ENCODE data around the gene NPR3.

Gene NPR3

DNA sequence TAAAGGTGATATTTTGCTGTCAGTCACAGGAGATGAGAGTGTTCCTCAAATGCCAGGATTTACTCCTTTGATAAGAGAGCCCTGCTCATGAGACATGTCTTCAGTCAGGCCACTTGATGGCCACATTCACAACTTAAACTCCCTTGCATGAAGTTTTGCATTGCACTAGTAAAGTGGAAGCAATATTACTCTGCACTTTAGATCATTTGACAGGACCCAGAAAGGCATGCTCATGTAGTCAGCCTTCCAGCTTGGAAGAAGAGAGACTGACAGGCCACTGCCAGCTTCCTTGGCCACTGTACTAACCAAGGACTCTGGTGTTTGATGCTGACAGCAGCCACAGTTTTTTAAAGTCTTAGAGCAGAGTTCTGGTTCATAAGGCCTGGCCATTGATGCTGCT lies 42.6 kb downstream of the NPR3 start:
- H3K9me3 ChIP-seq (ENCODE audit: control extremely low read depth in 1 of 5, control insufficient read depth in 4 of 5, insufficient read depth in 2 of 5, low read depth in 1 of 5, low read length in 4 of 5) = peaks cover 0 to 3% (median 1%) of the 10 kb centered on the region in 5 experiments
- H3K27me3 ChIP-seq (replicated peaks in 2 of 5; ENCODE audit: control insufficient read depth in 4 of 5, insufficient read depth in 5 of 5, low read length in 4 of 5) = no peaks in the 10 kb centered on the region
- peak in 2 of 3 donors; percentile 33 to 48 for DNase-seq
- peaks cover 6 to 34% (median 18%) of the 10 kb centered on the region in 4 experiments for H3K36me3 ChIP-seq (ENCODE audit: control insufficient read depth in 4 of 4, insufficient read depth in 4 of 4, low read length in 3 of 4)
- POLR2A ChIA-PET = no interaction called here
- H3K27ac ChIP-seq (ENCODE audit: insufficient read depth in 1 of 2, low read depth in 1 of 2, low read length in 2 of 2, poor library complexity in 1 of 2, severe bottlenecking in 2 of 2) = no peak overlapping the region
- H3K4me3 ChIP-seq (ENCODE audit: control insufficient read depth in 1 of 7, extremely low read depth in 1 of 7, insufficient read depth in 4 of 7, low read depth in 2 of 7, low read length in 6 of 7) = no peak overlapping the region
- peaks cover 7 to 23% (median 9%) of the 10 kb centered on the region in 4 experiments for H3K4me1 ChIP-seq (ENCODE audit: control extremely low read depth in 1 of 4, control insufficient read depth in 4 of 4, insufficient read depth in 4 of 4, low read length in 3 of 4)
- CTCF ChIA-PET = interaction anchor here (0.7 to 4.2 kb wide), 16 partner anchors 10 to 546 kb away, joined by 3 to 17 read pairs (median 4); no protein-coding TSS in a partner anchor

DNA sequence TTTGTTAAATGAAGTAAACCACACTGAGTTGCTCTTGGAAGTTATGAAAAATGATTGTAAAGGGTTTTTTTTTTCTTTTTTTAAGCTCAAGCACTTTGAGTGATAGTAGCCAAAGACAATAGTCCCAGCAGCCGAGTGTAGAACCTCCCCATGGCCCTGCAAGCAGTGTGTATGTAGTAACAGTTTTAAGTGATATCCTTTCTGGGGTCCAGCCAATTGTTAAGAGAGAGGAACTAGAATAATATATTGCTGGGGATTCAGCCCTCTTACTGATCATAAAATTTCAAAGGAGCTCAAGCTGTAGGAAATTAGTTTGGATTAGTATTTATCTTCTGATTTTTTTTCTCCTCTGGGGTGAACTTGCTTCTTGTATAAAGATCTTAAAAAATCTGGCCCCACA lies 43.2 kb downstream of the NPR3 start:
- Histone ChIP-seq H3K9me3 (ENCODE audit: control extremely low read depth in 1 of 5, control insufficient read depth in 4 of 5, insufficient read depth in 2 of 5, low read depth in 1 of 5, low read length in 4 of 5) (peaks cover 0 to 3% (median 1%) of the 10 kb centered on the region in 5 experiments), H3K27me3 (replicated peaks in 2 of 5; ENCODE audit: control insufficient read depth in 4 of 5, insufficient read depth in 5 of 5, low read length in 4 of 5) (no peaks in the 10 kb centered on the region), H3K36me3 (ENCODE audit: control insufficient read depth in 4 of 4, insufficient read depth in 4 of 4, low read length in 3 of 4) (peaks cover 5 to 31% (median 18%) of the 10 kb centered on the region in 4 experiments), H3K27ac (ENCODE audit: insufficient read depth in 1 of 2, low read depth in 1 of 2, low read length in 2 of 2, poor library complexity in 1 of 2, severe bottlenecking in 2 of 2) (peak overlapping the region in 1 of 2 experiments; percentile 49), H3K4me3 (ENCODE audit: control insufficient read depth in 1 of 7, extremely low read depth in 1 of 7, insufficient read depth in 4 of 7, low read depth in 2 of 7, low read length in 6 of 7) (peak overlapping the region in 1 of 7 experiments; percentile 5), H3K4me1 (ENCODE audit: control extremely low read depth in 1 of 4, control insufficient read depth in 4 of 4, insufficient read depth in 4 of 4, low read length in 3 of 4) (peaks cover 7 to 23% (median 9%) of the 10 kb centered on the region in 4 experiments)
- POLR2A ChIA-PET = interaction anchor here (0.6 kb wide), 1 partner anchor 488 kb away, joined by 7 read pairs; no protein-coding TSS in a partner anchor
- peak in 2 of 3 donors; percentile 28 to 46 for DNase-seq
- 0% methylated on average over 1 of the region's 1 CpG for WGBS (ENCODE audit: insufficient coverage)
- CTCF ChIA-PET = interaction anchor here (0.9 to 4.2 kb wide), 10 partner anchors 11 to 545 kb away, joined by 3 to 17 read pairs (median 4); no protein-coding TSS in a partner anchor

DNA sequence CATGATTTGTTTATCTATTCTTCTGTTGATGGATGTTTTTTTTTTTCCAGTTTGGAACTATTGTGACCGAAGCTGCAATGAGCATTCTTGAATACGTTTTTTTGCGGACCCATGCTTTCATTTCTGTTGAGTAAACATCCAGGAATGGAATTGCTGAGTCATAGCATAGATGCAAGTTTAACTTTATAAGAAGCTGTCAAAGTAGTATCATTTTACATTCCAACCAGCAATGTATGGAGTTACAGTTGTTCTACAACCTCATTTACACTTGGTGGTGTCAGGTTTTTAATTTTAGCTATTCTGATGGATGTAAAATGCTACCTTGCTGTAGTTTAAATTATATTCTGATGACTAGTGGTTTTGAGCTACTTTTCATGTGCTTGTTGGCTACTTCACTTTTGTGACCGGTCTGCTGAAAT lies 49.0 kb downstream of the NPR3 start:
- CTCF ChIA-PET = interaction anchor here (0.7 to 1.7 kb wide), 11 partner anchors 9 to 93 kb away, joined by 3 to 6 read pairs (median 3); no protein-coding TSS in a partner anchor
- Histone ChIP-seq H3K27me3 (replicated peaks in 2 of 5; ENCODE audit: control insufficient read depth in 4 of 5, insufficient read depth in 5 of 5, low read length in 4 of 5) (no peaks in the 10 kb centered on the region), H3K27ac (ENCODE audit: insufficient read depth in 1 of 2, low read depth in 1 of 2, low read length in 2 of 2, poor library complexity in 1 of 2, severe bottlenecking in 2 of 2) (peak overlapping the region in 1 of 2 experiments; percentile 69), H3K4me3 (ENCODE audit: control insufficient read depth in 1 of 7, extremely low read depth in 1 of 7, insufficient read depth in 4 of 7, low read depth in 2 of 7, low read length in 6 of 7) (peak overlapping the region in 5 of 7 experiments; percentile 15 to 68 (median 41)), H3K9me3 (ENCODE audit: control extremely low read depth in 1 of 5, control insufficient read depth in 4 of 5, insufficient read depth in 2 of 5, low read depth in 1 of 5, low read length in 4 of 5) (peaks cover 0 to 2% (median 0%) of the 10 kb centered on the region in 5 experiments), H3K36me3 (ENCODE audit: control insufficient read depth in 4 of 4, insufficient read depth in 4 of 4, low read length in 3 of 4) (peaks cover 0 to 10% (median 6%) of the 10 kb centered on the region in 4 experiments), H3K4me1 (ENCODE audit: control extremely low read depth in 1 of 4, control insufficient read depth in 4 of 4, insufficient read depth in 4 of 4, low read length in 3 of 4) (peaks cover 2 to 21% (median 7%) of the 10 kb centered on the region in 4 experiments)
- POLR2A ChIA-PET = no interaction called here
- peak; percentile 78 to 93 (median 89) for DNase-seq
- WGBS (ENCODE audit: insufficient coverage) = 23% methylated on average over 2 of the region's 4 CpGs

DNA sequence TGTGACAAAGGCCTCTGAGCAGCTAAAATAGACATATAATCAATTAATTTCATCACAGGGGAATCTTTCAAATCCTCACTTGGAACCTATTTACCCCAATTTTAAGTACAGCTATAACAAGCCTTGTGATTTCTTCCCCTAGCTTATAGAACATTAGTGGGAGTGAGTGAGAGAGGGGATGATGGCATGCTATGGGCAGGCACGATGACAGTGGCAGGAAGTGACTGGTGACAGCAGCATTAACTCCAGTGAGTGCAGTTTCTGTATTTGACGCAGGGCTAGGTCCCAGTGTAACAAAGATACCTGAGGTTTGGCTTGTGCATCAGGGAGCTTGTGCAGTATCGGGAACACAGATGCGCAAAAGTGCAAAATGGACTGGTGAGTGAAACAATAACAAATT lies 54.1 kb downstream of the NPR3 start:
- ChIA-PET CTCF (interaction anchor here (0.9 to 2.3 kb wide), 6 partner anchors 9 to 84 kb away, joined by 3 to 10 read pairs (median 4); no protein-coding TSS in a partner anchor), POLR2A (no interaction called here)
- Histone ChIP-seq H3K4me3 (ENCODE audit: control insufficient read depth in 1 of 7, extremely low read depth in 1 of 7, insufficient read depth in 4 of 7, low read depth in 2 of 7, low read length in 6 of 7) (no peak overlapping the region), H3K36me3 (ENCODE audit: control insufficient read depth in 4 of 4, insufficient read depth in 4 of 4, low read length in 3 of 4) (peaks cover 6 to 42% (median 19%) of the 10 kb centered on the region in 4 experiments), H3K4me1 (ENCODE audit: control extremely low read depth in 1 of 4, control insufficient read depth in 4 of 4, insufficient read depth in 4 of 4, low read length in 3 of 4) (peaks cover 4 to 34% (median 12%) of the 10 kb centered on the region in 4 experiments), H3K27ac (ENCODE audit: insufficient read depth in 1 of 2, low read depth in 1 of 2, low read length in 2 of 2, poor library complexity in 1 of 2, severe bottlenecking in 2 of 2) (no peak overlapping the region), H3K9me3 (ENCODE audit: control extremely low read depth in 1 of 5, control insufficient read depth in 4 of 5, insufficient read depth in 2 of 5, low read depth in 1 of 5, low read length in 4 of 5) (no peaks in the 10 kb centered on the region), H3K27me3 (replicated peaks in 2 of 5; ENCODE audit: control insufficient read depth in 4 of 5, insufficient read depth in 5 of 5, low read length in 4 of 5) (no peaks in the 10 kb centered on the region)
- 70% methylated on average over 4 of the region's 4 CpGs for WGBS (ENCODE audit: insufficient coverage)
- peak in 2 of 3 donors; percentile 42 to 58 for DNase-seq

DNA sequence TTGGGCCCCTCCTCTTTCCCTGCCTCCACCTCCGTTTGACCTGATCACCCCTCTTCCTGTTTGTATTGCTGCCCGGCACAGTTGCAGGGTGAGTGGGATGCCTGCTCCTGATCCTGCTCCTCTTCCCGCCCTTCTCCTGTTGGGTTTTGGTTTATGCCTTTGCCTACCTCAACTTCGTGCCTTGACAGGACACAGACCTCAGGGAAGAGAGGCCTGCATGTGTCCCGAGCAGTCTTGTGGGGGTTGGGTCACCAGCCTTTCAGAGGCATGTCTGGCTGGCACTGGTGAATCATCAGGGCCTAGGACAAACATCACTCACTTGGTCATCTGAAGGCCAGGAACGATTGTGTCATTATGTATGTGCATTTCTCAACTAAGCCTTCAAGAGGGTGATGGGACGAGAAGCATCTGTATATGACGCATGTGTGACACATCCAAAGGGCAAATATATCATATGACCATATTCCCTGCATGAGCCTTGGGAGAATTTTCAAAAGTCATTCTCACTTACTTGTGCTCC lies 56.9 kb downstream of the NPR3 start:
- Histone ChIP-seq H3K27me3 (replicated peaks in 2 of 5; ENCODE audit: control insufficient read depth in 4 of 5, insufficient read depth in 5 of 5, low read length in 4 of 5) (no peaks in the 10 kb centered on the region), H3K4me3 (ENCODE audit: control insufficient read depth in 1 of 7, extremely low read depth in 1 of 7, insufficient read depth in 4 of 7, low read depth in 2 of 7, low read length in 6 of 7) (no peak overlapping the region), H3K9me3 (ENCODE audit: control extremely low read depth in 1 of 5, control insufficient read depth in 4 of 5, insufficient read depth in 2 of 5, low read depth in 1 of 5, low read length in 4 of 5) (no peaks in the 10 kb centered on the region), H3K4me1 (ENCODE audit: control extremely low read depth in 1 of 4, control insufficient read depth in 4 of 4, insufficient read depth in 4 of 4, low read length in 3 of 4) (peaks cover 2 to 30% (median 12%) of the 10 kb centered on the region in 4 experiments), H3K27ac (ENCODE audit: insufficient read depth in 1 of 2, low read depth in 1 of 2, low read length in 2 of 2, poor library complexity in 1 of 2, severe bottlenecking in 2 of 2) (peak overlapping the region in 1 of 2 experiments; percentile 17), H3K36me3 (ENCODE audit: control insufficient read depth in 4 of 4, insufficient read depth in 4 of 4, low read length in 3 of 4) (peaks cover 7 to 65% (median 27%) of the 10 kb centered on the region in 4 experiments)
- 79% methylated on average over 7 of the region's 8 CpGs for WGBS (ENCODE audit: insufficient coverage)
- ChIA-PET CTCF (interaction anchor here (0.9 to 1.3 kb wide), 4 partner anchors 8 to 34 kb away, joined by 3 to 5 read pairs (median 4); no protein-coding TSS in a partner anchor), POLR2A (no interaction called here)
- no peak for DNase-seq

DNA sequence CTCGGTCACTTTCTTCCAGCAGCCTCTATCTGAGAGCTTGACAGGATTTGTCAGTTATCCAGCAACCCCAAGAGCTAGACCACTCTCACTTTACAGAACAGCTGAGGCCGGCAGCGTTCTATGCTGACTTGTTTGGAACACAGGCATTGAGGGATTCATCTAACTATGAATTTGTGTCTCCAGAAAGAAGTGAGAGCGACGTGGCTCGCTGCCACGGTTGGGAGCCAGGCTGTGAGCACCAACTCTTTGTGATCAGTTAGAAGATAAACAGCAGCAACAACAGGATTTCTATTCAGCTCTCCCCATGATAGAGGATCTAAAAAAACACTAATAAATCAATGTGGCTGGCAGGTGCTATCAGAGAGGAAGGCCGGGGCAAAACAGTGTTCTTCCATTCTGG lies 58.6 kb downstream of the NPR3 start:
- no peak overlapping the region for H3K4me3 ChIP-seq (ENCODE audit: control insufficient read depth in 1 of 7, extremely low read depth in 1 of 7, insufficient read depth in 4 of 7, low read depth in 2 of 7, low read length in 6 of 7)
- no peak for DNase-seq
- peaks cover 2 to 22% (median 9%) of the 10 kb centered on the region in 4 experiments for H3K4me1 ChIP-seq (ENCODE audit: control extremely low read depth in 1 of 4, control insufficient read depth in 4 of 4, insufficient read depth in 4 of 4, low read length in 3 of 4)
- no peaks in the 10 kb centered on the region for H3K9me3 ChIP-seq (ENCODE audit: control extremely low read depth in 1 of 5, control insufficient read depth in 4 of 5, insufficient read depth in 2 of 5, low read depth in 1 of 5, low read length in 4 of 5)
- CTCF ChIA-PET = interaction anchor here (0.8 to 1.1 kb wide), 2 partner anchors 10 to 61 kb away, joined by 3 read pairs; no protein-coding TSS in a partner anchor
- no peak overlapping the region for H3K27ac ChIP-seq (ENCODE audit: insufficient read depth in 1 of 2, low read depth in 1 of 2, low read length in 2 of 2, poor library complexity in 1 of 2, severe bottlenecking in 2 of 2)
- H3K27me3 ChIP-seq (replicated peaks in 2 of 5; ENCODE audit: control insufficient read depth in 4 of 5, insufficient read depth in 5 of 5, low read length in 4 of 5) = no peaks in the 10 kb centered on the region
- WGBS (ENCODE audit: insufficient coverage) = 95% methylated on average over 8 of the region's 8 CpGs
- H3K36me3 ChIP-seq (ENCODE audit: control insufficient read depth in 4 of 4, insufficient read depth in 4 of 4, low read length in 3 of 4) = peaks cover 15 to 82% (median 30%) of the 10 kb centered on the region in 4 experiments
- POLR2A ChIA-PET = no interaction called here

DNA sequence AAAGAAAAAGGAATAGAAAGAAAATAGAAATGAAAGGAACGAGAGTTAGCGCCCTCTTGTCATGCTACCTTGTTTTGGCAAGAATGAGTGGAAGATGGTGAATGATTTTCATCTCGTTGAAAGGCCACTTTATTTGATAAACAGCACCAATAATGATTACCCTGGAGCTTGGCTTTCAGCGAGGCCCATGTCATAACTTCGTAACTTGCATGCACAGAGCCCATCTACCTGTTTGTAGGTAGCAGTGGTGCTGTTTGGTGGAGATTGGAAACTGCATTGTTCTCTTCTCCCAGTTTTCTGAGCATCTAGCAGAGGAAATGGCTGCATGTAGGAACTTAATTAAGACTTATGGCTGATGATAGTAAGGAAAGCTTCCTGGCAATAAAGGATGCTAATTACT lies 59.3 kb downstream of the NPR3 start:
- Histone ChIP-seq H3K36me3 (ENCODE audit: control insufficient read depth in 4 of 4, insufficient read depth in 4 of 4, low read length in 3 of 4) (peaks cover 15 to 86% (median 31%) of the 10 kb centered on the region in 4 experiments), H3K4me1 (ENCODE audit: control extremely low read depth in 1 of 4, control insufficient read depth in 4 of 4, insufficient read depth in 4 of 4, low read length in 3 of 4) (peaks cover 0 to 15% (median 5%) of the 10 kb centered on the region in 4 experiments), H3K27ac (ENCODE audit: insufficient read depth in 1 of 2, low read depth in 1 of 2, low read length in 2 of 2, poor library complexity in 1 of 2, severe bottlenecking in 2 of 2) (no peak overlapping the region), H3K9me3 (ENCODE audit: control extremely low read depth in 1 of 5, control insufficient read depth in 4 of 5, insufficient read depth in 2 of 5, low read depth in 1 of 5, low read length in 4 of 5) (no peaks in the 10 kb centered on the region), H3K4me3 (ENCODE audit: control insufficient read depth in 1 of 7, extremely low read depth in 1 of 7, insufficient read depth in 4 of 7, low read depth in 2 of 7, low read length in 6 of 7) (no peak overlapping the region), H3K27me3 (replicated peaks in 2 of 5; ENCODE audit: control insufficient read depth in 4 of 5, insufficient read depth in 5 of 5, low read length in 4 of 5) (no peaks in the 10 kb centered on the region)
- DNase-seq = no peak
- POLR2A ChIA-PET = interaction anchor here (0.6 kb wide), 1 partner anchor 594 kb away, joined by 5 read pairs; no protein-coding TSS in a partner anchor
- WGBS (ENCODE audit: insufficient coverage) = 100% methylated on average over 2 of the region's 5 CpGs
- CTCF ChIA-PET = interaction anchor here (0.6 to 1.5 kb wide), 4 partner anchors 9 to 82 kb away, joined by 3 to 4 read pairs (median 3); no protein-coding TSS in a partner anchor
